Endothelial cell of umbilical vein (primary cell): Measurements from ENCODE around the gene NCMAP. TPM values are rescaled to one million over a fixed set of nuclear protein-coding genes. Genes with fewer than 3 reads are reported as not detected.

Experiments
- BruUV-seq: library from RNA; stranded (reverse); fragments of 400-500 nt; replicated peaks from 2 replicates; lab custom pipeline; 2021; lab: Mats Ljungman, UMichigan
- CTCF ChIA-PET: fragments of 300-600, 350-600 bp; sonication (Branson Sonifier 250); formaldehyde crosslinking; loops from one replicate; lab custom pipeline; 2021; ENCODE audit warnings: antibody characterized with exemption, inconsistent platforms; lab: Charles Lee
- POLR2A ChIA-PET: fragments of 300-600, 350-600 bp; sonication (Branson Sonifier 250); formaldehyde crosslinking; loops from one replicate; lab custom pipeline; 2021; ENCODE audit warnings: antibody characterized with exemption, inconsistent platforms; lab: Charles Lee
- DNase-seq: peaks from one replicate; pipeline ENCODE4 v3.0.0-alpha.2; 2011; ENCODE audit warnings: low read depth, low spot score
- FAIRE-seq: peaks from 2 replicates; lab custom pipeline; 2011; peaks lifted over from hg19 to GRCh38; lab: Jason Lieb, UNC
- H2AFZ ChIP-seq: 2 replicates; pipeline ENCODE4 v1.6.0; 2012; ENCODE audit warnings: low read depth, low read length, control low read depth, inconsistent platforms
- H3K27ac ChIP-seq: 2 replicates; pipeline ENCODE4 v1.5.1; 2011; ENCODE audit warnings: low read depth, mild to moderate bottlenecking, control low read depth, low read length, moderate library complexity; ENCODE audit not compliant: insufficient read depth
- H3K27me3 ChIP-seq, 2 experiments: 2 replicates each; pipeline versions ENCODE4 v1.6.0 to v1.6.1; 2011; ENCODE audit warnings: low read length in 2 of 2, mixed read lengths in 1 of 2; ENCODE audit not compliant: control insufficient read depth in 2 of 2, insufficient read depth in 2 of 2
- H3K36me3 ChIP-seq, 2 experiments: 2 replicates in 1 of 2; 3 replicates in 1 of 2; pipeline ENCODE4 v1.5.1; 2011; ENCODE audit warnings: low read length in 2 of 2, mild to moderate bottlenecking in 1 of 2, moderate library complexity in 1 of 2; ENCODE audit not compliant: control insufficient read depth in 2 of 2, insufficient read depth in 2 of 2; ENCODE audit errors: extremely low read depth in 1 of 2
- H3K4me1 ChIP-seq: 3 replicates; pipeline ENCODE4 v1.5.1; 2011; ENCODE audit warnings: mild to moderate bottlenecking, low read length; ENCODE audit not compliant: control insufficient read depth, insufficient read depth; ENCODE audit errors: extremely low read depth
- H3K4me2 ChIP-seq: 2 replicates; pipeline ENCODE4 v1.6.1; 2011; ENCODE audit warnings: low read length, control low read depth, mixed read lengths; ENCODE audit not compliant: insufficient read depth
- H3K4me3 ChIP-seq, 3 experiments: fragments of 200-600 bp in 1 of 3; sonication (generic), shearing (Covaris generic) in 1 of 3; replicated peaks in 1 of 3; 2 replicates each; pipeline ENCODE4 v1.5.1; 2011 to 2016; ENCODE audit warnings: control low read depth in 3 of 3, low read length in 3 of 3, mild to moderate bottlenecking in 2 of 3, inconsistent platforms in 1 of 3, low read depth in 1 of 3, moderate library complexity in 1 of 3; ENCODE audit not compliant: insufficient read depth in 1 of 3
- H3K79me2 ChIP-seq: 2 replicates; pipeline ENCODE4 v1.6.0; 2012; ENCODE audit warnings: low read length, inconsistent platforms; ENCODE audit not compliant: control insufficient read depth, insufficient read depth
- H3K9ac ChIP-seq: replicated peaks from 2 replicates; pipeline ENCODE3; 2011; ENCODE audit warnings: low read length, control low read depth; ENCODE audit not compliant: insufficient read depth; ENCODE audit errors: extremely low read depth
- H3K9me1 ChIP-seq: replicated peaks from 3 replicates; pipeline ENCODE4 v1.6.0; 2011; ENCODE audit warnings: mild to moderate bottlenecking, low read length; ENCODE audit not compliant: control insufficient read depth, insufficient read depth; ENCODE audit errors: extremely low read depth
- H3K9me3 ChIP-seq: replicated peaks from 2 replicates; pipeline ENCODE4 v1.5.1; 2012; ENCODE audit warnings: low read length, inconsistent platforms; ENCODE audit not compliant: control insufficient read depth, insufficient read depth
- H4K20me1 ChIP-seq: replicated peaks from 2 replicates; pipeline ENCODE3; 2011; ENCODE audit warnings: mild to moderate bottlenecking, low read length; ENCODE audit not compliant: control insufficient read depth, insufficient read depth; ENCODE audit errors: extremely low read depth
- EZH2 ChIP-seq: IDR thresholded peaks from 2 replicates; pipeline ENCODE4 v1.6.1; 2012; ENCODE audit warnings: borderline replicate concordance, low read depth, mild to moderate bottlenecking, moderate library complexity, low read length, inconsistent platforms; ENCODE audit not compliant: severe bottlenecking
- FOS ChIP-seq: IDR thresholded peaks from 2 replicates; pipeline ENCODE4 v1.6.1; 2011; ENCODE audit warnings: mild to moderate bottlenecking, low read length, moderate library complexity, borderline replicate concordance; ENCODE audit not compliant: insufficient read depth
- GATA2 ChIP-seq: IDR thresholded peaks from 2 replicates; pipeline ENCODE4 v1.7.0; 2011; ENCODE audit warnings: low read depth, mild to moderate bottlenecking, moderate library complexity, mixed read lengths, low read length; ENCODE audit not compliant: insufficient read length, insufficient read depth
- JUN ChIP-seq: IDR thresholded peaks from 2 replicates; pipeline ENCODE4 v1.6.1; 2011; ENCODE audit warnings: borderline replicate concordance, low read depth; ENCODE audit not compliant: insufficient read length, insufficient read depth
- MYC ChIP-seq: IDR thresholded peaks from one replicate; pipeline ENCODE4 v1.6.1; 2011; ENCODE audit warnings: mild to moderate bottlenecking, low read depth, low read length
- POLR2A ChIP-seq: IDR thresholded peaks from 2 replicates; pipeline ENCODE4 v1.6.1; 2012; ENCODE audit warnings: low read depth, mild to moderate bottlenecking, control low read depth, low read length
- POLR2AphosphoS5 ChIP-seq: IDR thresholded peaks from 2 replicates; pipeline ENCODE4 v1.6.1; 2012; ENCODE audit warnings: low read depth, mild to moderate bottlenecking, control low read depth, low read length, moderate library complexity; ENCODE audit not compliant: insufficient read depth
- dilution Hi-C: fragments of 300-500 bp; cut with MboI; formaldehyde crosslinking; loops from one replicate; pipeline ENCODE4 v1.15.0; 2019; ENCODE audit warnings: low sequenced_read_pairs; ENCODE audit not compliant: extremely low pct_ligation_motif_present
- intact Hi-C: fragments of 100-400 bp; cut with micrococcal nuclease; formaldehyde crosslinking; loops from one replicate; pipeline ENCODE4 v1.10.0; 2022
- polyA plus RNA-seq, 4 experiments: library from polyadenylated mRNA; depleted of rRNA in 3 of 4; stranded (reverse) in 3 of 4; unstranded in 1 of 4; fragments of >200 nt; gene quantifications; 2 replicates each; pipeline versions ENCODE4 v1.2.1 to v1.2.3, GENCODE V29; 2011 to 2012; ENCODE audit warnings: missing spikeins in 1 of 4
- total RNA-seq: library from RNA; stranded (reverse); gene quantifications from 2 replicates; pipeline ENCODE4 v1.2.3, GENCODE V29; 2021
- TF ChIP-seq, protein P1 (sequence below), 2 donors: IDR thresholded peaks; 1 replicate in 1 of 2; 2 replicates in 1 of 2; pipeline ENCODE4 v1.5.1; 2011; ENCODE audit warnings: low read length in 2 of 2, mild to moderate bottlenecking in 2 of 2, moderate library complexity in 2 of 2, control low read depth in 1 of 2, inconsistent platforms in 1 of 2, low read depth in 1 of 2; ENCODE audit not compliant: insufficient read depth in 1 of 2; ENCODE audit errors: extremely low read depth in 1 of 2
- TF ChIP-seq, protein P2 (sequence below): IDR thresholded peaks from 2 replicates; pipeline ENCODE4 v1.6.1; 2011; ENCODE audit not compliant: insufficient read depth, insufficient read length

NCMAP gene
- total and polyA plus RNA-seq, 2 donors (not counting 3 experiments of a cell fraction or from before 2014, with no cell fraction given): not detected

DNA sequence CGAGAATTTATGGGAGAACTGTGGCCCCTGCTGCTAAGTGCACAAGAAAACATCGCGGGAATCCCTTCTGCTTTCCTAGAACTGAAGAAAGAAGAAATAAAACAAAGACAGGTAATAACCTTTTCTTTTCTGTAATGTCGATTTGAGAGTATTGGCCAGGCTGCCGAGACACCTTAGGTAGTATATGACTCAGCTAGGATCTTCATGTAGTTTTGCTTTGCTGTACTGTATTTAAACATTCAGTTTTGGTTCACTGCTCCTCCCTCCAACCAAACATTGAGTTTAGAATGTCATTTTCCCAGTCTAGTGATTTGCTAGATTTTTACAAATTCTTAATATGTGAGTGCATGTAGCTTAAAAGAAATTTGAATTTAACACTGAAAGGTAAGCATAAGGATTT lies 93.0 kb downstream of the NCMAP start:
- TF ChIP-seq MYC (no peak), POLR2A (no peak), POLR2AphosphoS5 (no peak), JUN (no peak), EZH2 (no peak), GATA2 (no peak), FOS (no peak)
- TF ChIP-seq, protein P1, sequence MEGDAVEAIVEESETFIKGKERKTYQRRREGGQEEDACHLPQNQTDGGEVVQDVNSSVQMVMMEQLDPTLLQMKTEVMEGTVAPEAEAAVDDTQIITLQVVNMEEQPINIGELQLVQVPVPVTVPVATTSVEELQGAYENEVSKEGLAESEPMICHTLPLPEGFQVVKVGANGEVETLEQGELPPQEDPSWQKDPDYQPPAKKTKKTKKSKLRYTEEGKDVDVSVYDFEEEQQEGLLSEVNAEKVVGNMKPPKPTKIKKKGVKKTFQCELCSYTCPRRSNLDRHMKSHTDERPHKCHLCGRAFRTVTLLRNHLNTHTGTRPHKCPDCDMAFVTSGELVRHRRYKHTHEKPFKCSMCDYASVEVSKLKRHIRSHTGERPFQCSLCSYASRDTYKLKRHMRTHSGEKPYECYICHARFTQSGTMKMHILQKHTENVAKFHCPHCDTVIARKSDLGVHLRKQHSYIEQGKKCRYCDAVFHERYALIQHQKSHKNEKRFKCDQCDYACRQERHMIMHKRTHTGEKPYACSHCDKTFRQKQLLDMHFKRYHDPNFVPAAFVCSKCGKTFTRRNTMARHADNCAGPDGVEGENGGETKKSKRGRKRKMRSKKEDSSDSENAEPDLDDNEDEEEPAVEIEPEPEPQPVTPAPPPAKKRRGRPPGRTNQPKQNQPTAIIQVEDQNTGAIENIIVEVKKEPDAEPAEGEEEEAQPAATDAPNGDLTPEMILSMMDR (IDR thresholded peaks at IDR 0.05; ENCODE audit: extremely low read depth in 1 of 2, insufficient read depth in 1 of 2, low read depth in 1 of 2, low read length in 2 of 2): no peak
- TF ChIP-seq, protein P2, sequence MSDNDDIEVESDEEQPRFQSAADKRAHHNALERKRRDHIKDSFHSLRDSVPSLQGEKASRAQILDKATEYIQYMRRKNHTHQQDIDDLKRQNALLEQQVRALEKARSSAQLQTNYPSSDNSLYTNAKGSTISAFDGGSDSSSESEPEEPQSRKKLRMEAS: no peak
- ChIA-PET POLR2A (interaction anchor here (1.0 kb wide), 1 partner anchor 35 kb away, joined by 4 read pairs; no protein-coding TSS in a partner anchor), CTCF (interaction anchor here (1.1 to 2.1 kb wide), 2 partner anchors 39 to 186 kb away, joined by 5 to 7 read pairs; no protein-coding TSS in a partner anchor)
- Histone ChIP-seq H3K4me2 (no peak overlapping the region), H2AFZ (no peak overlapping the region), H3K4me1 (peaks cover 11% of the 10 kb centered on the region), H3K9me1 (no peaks in the 10 kb centered on the region), H3K36me3 (peaks cover 26 to 48% of the 10 kb centered on the region in 2 experiments), H3K9me3 (no peaks in the 10 kb centered on the region), H3K9ac (no peak overlapping the region), H3K27ac (no peak overlapping the region), H3K4me3 (no peak overlapping the region), H3K27me3 (no peaks in the 10 kb centered on the region), H3K79me2 (peaks cover 50% of the 10 kb centered on the region), H4K20me1 (peaks cover 6% of the 10 kb centered on the region)
- FAIRE-seq (no peak), DNase-seq (no peak)
- no TSS peak for BruUV-seq
- dilution Hi-C loops (no loop called here), intact Hi-C loops (no loop called here)
